Subcutaneous abdominal adipose tissue (tissue), 5 donors: Measurements from ENCODE around the gene AEBP1.
A peak's percentile ranks its signal among the peaks of the same experiment; 100 is the strongest.

ENCODE experiments used
- H3K27ac ChIP-seq: one replicate; pipeline ENCODE4 v1.7.0; 2013; ENCODE audit warnings: low read depth, mild to moderate bottlenecking, inconsistent platforms, low read length, moderate library complexity
- H3K27me3 ChIP-seq, 5 donors: one replicate each; pipeline ENCODE4 v1.7.0; 2013; ENCODE audit warnings: low read length in 5 of 5, inconsistent platforms in 1 of 5; ENCODE audit not compliant: control insufficient read depth in 5 of 5, insufficient read depth in 4 of 5
- H3K36me3 ChIP-seq, 5 donors: one replicate each; pipeline ENCODE4 v1.7.0; 2013; ENCODE audit warnings: low read length in 5 of 5; ENCODE audit not compliant: control insufficient read depth in 5 of 5, insufficient read depth in 5 of 5
- H3K4me1 ChIP-seq, 5 donors: one replicate each; pipeline ENCODE4 v1.7.0; 2013; ENCODE audit warnings: low read length in 5 of 5, mild to moderate bottlenecking in 3 of 5, moderate library complexity in 1 of 5; ENCODE audit not compliant: control insufficient read depth in 5 of 5, insufficient read depth in 5 of 5
- H3K4me3 ChIP-seq, 5 donors: one replicate each; pipeline ENCODE4 v1.7.0; 2013; ENCODE audit warnings: low read length in 5 of 5, low read depth in 1 of 5
- H3K9ac ChIP-seq, 5 donors: one replicate each; pipeline ENCODE4 v1.7.0; 2013; ENCODE audit warnings: low read length in 5 of 5, mild to moderate bottlenecking in 4 of 5, moderate library complexity in 3 of 5
- H3K9me3 ChIP-seq, 5 donors: one replicate each; pipeline ENCODE4 v1.7.0; 2013; ENCODE audit warnings: low read length in 5 of 5; ENCODE audit not compliant: control insufficient read depth in 5 of 5
- donor health status: healthy.
- donor health status: healthy.
- donor health status: healthy.
- donor health status: healthy.
- donor health status: healthy.

The AEBP1 gene

DNA sequence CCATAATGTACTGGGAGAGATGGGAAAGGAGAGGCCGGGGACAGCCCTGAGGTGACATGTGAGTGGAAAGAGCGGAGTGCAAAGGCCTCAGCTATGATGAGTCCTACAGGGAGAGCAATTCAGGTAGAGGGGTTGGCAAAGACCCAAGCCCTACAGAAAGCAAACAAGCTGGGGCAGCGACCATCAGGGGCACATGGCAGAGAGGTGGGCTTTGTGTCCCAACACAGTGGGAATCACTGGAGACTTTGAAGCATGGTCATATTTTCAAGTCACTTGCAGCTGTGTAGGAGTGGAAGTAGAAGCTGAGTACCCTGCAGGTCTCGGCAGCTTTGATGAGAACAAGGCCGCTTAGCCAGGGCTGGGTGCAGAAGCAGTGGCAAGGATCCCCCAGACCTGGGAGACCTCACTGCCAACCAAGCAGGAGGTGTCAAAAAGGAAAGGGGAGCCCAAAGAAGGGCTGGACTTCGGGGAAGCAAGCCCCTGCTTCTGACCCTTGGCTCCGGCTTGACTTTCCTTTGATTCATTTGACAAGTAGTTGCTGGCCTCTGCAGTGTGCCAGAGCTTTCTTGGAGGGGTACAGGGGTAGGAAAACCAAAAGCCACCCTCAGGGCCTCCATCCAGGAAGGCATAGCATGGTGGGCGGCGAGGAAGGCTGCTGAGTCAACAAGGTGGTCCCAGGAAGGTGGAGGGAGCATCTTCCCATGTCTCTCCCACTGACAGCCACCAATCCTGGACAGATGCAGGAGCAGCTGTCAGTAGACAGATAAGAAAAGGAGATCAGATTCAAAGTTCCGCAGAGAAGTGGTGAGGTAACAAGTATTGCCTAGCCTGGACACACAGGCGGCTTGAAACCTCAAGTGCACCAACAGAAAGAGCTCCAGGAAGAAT, 36.8 kb upstream of the AEBP1 start:
- Histone ChIP-seq H3K9ac (no peak overlapping the region), H3K27ac (no peak overlapping the region), H3K27me3 (no peaks in the 10 kb centered on the region)

DNA sequence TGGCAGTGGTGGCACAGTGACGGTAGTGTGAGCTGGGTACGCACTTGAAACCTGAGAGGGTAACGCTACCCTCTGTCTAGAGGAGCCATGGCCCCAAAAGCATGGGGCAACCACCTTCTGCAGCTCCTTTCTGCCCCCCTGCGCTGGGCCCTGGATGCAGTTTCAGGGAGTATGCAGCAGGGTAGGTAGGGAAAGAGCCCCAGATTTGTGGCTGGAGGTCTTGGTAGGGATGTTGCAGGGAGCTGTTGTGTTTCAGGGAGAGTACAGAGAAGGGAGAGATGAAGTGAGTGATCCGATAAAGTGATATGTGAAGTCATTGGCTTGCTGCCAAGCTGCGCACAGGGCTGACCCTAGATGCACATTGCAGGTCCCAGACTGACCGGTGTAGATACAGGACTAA, 36.1 kb upstream of the AEBP1 start:
- peaks cover 0 to 6% (median 5%) of the 10 kb centered on the region in 5 donors for H3K36me3 ChIP-seq
- H3K4me3 ChIP-seq = no peak overlapping the region
- H3K27ac ChIP-seq = no peak overlapping the region
- no peaks in the 10 kb centered on the region for H3K9me3 ChIP-seq
- H3K4me1 ChIP-seq = peaks cover 0 to 44% (median 33%) of the 10 kb centered on the region in 5 donors
- H3K9ac ChIP-seq = no peak overlapping the region
- no peaks in the 10 kb centered on the region for H3K27me3 ChIP-seq

More for the DNA sequence above, 36.8 kb upstream of the AEBP1 start:
- Histone ChIP-seq H3K4me3 (no peak overlapping the region), H3K9me3 (no peaks in the 10 kb centered on the region), H3K36me3 (peaks cover 0 to 5% (median 0%) of the 10 kb centered on the region in 5 donors), H3K4me1 (peaks cover 5 to 44% (median 34%) of the 10 kb centered on the region in 5 donors)

DNA sequence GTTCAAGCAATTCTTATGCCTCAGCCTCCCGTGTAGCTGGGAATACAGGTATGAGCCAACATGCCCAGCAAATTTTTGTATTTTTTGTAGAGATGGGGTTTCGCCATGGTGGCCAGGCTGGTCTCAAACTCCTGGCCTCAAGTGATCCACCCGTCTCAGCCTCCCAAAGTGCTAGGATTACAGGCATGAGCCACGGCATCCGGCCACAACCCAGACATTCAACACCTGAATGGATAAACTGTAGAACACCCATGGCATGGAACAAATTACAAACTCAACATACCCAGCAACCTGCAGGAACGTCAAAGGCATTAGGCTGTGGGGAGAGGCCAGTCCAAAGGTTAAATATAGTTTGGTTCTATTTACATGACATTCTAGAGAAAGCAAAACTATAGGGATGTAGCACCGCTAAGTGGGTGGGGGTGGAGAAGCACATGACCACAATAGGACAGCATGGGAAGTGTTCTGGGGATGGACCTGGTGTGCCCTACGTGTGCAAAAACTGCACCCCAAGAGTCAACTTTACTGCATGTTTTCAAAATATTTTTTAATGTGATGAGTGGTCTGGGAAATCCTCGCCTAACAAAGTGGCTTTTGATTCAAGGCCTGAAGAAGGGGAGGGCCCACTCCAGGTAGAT, 32.3 kb upstream of the AEBP1 start:
- Histone ChIP-seq H3K4me3 (no peak overlapping the region), H3K9ac (no peak overlapping the region), H3K36me3 (peaks cover 3 to 44% (median 38%) of the 10 kb centered on the region in 5 donors), H3K9me3 (no peaks in the 10 kb centered on the region), H3K27me3 (no peaks in the 10 kb centered on the region), H3K27ac (peak overlapping the region; percentile 65), H3K4me1 (peaks cover 0 to 32% (median 15%) of the 10 kb centered on the region in 5 donors)

DNA sequence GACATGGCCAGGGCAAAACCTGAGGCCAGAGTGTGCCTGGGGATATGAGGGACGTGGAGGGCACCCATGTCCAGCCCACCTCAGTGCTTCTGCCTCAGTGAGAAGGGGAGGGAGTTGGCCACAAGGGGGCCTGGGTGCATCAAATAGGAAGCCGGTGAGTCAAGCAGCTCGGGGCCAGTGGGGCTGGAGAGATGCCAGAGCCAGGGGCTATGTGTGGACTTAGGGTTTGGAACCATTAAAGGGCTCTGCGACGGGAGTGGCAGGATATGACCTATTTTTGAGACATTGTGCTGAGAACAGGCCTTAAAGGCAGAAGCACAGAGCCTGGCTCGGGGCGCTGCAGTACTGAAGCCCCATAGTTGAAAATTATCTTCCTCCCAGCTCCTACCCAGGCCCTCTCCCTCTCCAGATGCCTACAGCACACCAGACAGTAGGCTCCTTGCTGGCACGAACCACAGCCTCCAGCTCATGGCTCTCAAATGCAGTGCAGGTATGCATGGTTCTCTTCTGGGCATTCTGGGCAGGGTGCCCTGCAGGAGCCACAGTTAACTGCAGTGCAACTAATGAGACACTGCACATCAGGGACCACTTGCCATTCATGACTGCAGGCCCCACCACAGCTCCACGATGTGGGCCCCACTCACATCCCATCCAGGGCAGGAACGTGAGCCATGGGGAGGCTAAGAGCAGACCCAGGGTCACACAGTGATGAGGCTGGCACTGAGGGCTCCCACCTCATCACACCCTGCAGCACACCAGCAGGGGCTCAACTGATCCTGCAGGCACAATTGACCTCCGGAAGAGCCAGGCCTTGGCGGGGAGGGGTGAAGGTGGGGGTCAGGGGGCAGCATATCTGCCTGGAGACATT, 31.5 kb upstream of the AEBP1 start:
- no peaks in the 10 kb centered on the region for H3K27me3 ChIP-seq
- H3K27ac ChIP-seq = peak overlapping the region; percentile 65
- H3K36me3 ChIP-seq = peaks cover 3 to 51% (median 45%) of the 10 kb centered on the region in 5 donors
- H3K9me3 ChIP-seq = no peaks in the 10 kb centered on the region
- no peak overlapping the region for H3K4me3 ChIP-seq
- peaks cover 0 to 32% (median 15%) of the 10 kb centered on the region in 5 donors for H3K4me1 ChIP-seq
- peak overlapping the region in 1 of 5 donors; percentile 52 for H3K9ac ChIP-seq

DNA sequence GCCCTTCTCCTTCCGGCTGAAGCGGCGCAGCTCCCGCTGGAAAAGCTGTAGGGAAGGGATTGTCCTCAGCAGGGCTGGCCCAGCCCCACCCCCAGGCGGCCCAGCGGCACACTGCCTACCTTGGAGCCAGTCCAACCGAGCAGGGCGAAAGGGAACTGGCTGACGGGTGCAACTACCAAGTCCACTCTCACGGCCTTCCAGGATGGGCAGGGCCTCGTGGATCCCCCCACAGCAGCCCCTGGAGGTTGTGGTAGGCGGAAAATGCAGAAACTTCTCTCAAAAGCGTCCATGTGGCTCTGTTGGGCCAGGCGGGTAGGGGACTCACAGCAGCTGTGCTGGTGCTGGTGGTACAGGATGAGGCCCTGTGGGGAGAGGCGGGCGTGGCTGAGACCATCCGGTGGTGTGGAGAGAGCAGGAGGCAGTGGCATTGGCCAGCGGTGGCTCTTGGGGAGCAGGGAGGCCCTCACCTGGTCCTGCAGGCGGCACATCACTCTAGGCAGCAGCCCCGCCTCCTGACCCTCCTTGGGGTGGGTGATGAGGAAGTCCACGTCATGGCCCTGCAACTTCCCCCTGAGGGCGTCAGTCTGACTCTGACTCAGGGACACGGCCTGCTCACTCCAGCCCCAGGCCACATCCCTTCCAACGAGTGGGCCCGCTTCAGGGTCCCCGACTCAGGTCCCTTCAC, 30.3 kb upstream of the AEBP1 start:
- Histone ChIP-seq H3K4me3 (peak overlapping the region in 1 of 5 donors; percentile 32), H3K9ac (peak overlapping the region in 3 of 5 donors; percentile 16 to 63 (median 32)), H3K36me3 (peaks cover 3 to 63% (median 57%) of the 10 kb centered on the region in 5 donors)

DNA sequence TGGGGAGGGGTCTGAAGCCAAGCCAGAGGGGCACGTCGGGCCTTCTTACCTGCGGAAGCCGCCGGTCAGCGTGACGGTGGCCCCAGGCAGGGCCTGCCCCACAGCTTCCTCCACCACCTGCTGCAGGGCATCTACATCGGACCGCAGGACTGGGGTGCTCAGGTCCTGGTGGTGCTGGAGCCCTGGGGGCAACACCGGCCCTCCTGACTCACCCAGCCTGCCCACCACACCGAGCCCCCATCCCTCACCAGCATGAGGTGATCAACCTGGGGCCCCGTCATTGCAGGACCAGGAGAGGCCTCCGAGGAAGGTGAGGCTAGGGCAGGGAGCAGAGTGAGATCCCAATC, 29.8 kb upstream of the AEBP1 start:
- peaks cover 3 to 68% (median 62%) of the 10 kb centered on the region in 5 donors for H3K36me3 ChIP-seq
- peak overlapping the region in 3 of 5 donors; percentile 16 to 63 (median 32) for H3K9ac ChIP-seq
- no peaks in the 10 kb centered on the region for H3K27me3 ChIP-seq
- no peaks in the 10 kb centered on the region for H3K9me3 ChIP-seq
- peaks cover 0 to 32% (median 15%) of the 10 kb centered on the region in 5 donors for H3K4me1 ChIP-seq
- H3K27ac ChIP-seq = peak overlapping the region; percentile 65
- no peak overlapping the region for H3K4me3 ChIP-seq

More for the DNA sequence above, 30.3 kb upstream of the AEBP1 start:
- Histone ChIP-seq H3K27ac (peak overlapping the region; percentile 65), H3K9me3 (no peaks in the 10 kb centered on the region), H3K27me3 (no peaks in the 10 kb centered on the region), H3K4me1 (peaks cover 0 to 32% (median 15%) of the 10 kb centered on the region in 5 donors)

DNA sequence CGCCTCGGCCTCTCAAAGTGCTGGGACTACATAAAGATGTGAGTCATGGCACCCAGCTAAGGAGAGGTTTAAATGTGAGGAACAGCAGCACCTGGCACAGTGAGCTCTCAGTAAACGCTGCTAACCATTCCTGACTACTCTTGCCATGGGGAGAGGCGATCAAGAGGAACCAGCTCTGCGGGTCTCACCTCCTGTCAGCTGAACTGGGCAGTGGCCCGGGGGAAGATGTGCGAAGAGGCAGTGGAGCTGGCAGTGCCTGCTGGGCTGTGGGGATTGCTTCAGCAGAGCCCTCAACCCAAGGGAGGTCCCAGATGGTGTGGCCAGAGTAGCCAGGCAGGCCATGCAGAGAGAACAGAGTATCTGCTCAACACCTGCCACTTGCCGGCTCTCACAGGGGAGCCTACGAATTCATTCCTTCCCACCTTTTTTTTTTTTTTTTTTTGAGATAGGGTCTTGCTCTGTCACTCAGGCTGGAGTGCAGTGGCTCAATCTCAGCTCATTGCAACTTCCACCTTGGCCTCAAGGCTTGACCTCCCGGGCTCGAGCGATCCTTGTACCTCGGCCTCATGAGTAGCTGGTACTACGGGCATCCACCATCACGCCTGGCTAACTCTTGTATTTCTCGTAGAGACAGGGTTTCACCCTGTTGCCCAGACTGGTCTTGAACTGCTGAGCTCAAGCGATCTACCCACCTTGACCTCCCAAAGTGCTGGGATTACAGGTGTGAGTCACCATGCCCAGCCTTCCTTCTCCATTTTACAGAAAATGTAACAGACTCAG, 28.7 kb upstream of the AEBP1 start:
- Histone ChIP-seq H3K27me3 (no peaks in the 10 kb centered on the region), H3K4me3 (no peak overlapping the region), H3K36me3 (peaks cover 3 to 80% (median 74%) of the 10 kb centered on the region in 5 donors), H3K4me1 (peaks cover 0 to 37% (median 19%) of the 10 kb centered on the region in 5 donors), H3K9ac (no peak overlapping the region), H3K27ac (peak overlapping the region; percentile 65), H3K9me3 (no peaks in the 10 kb centered on the region)

DNA sequence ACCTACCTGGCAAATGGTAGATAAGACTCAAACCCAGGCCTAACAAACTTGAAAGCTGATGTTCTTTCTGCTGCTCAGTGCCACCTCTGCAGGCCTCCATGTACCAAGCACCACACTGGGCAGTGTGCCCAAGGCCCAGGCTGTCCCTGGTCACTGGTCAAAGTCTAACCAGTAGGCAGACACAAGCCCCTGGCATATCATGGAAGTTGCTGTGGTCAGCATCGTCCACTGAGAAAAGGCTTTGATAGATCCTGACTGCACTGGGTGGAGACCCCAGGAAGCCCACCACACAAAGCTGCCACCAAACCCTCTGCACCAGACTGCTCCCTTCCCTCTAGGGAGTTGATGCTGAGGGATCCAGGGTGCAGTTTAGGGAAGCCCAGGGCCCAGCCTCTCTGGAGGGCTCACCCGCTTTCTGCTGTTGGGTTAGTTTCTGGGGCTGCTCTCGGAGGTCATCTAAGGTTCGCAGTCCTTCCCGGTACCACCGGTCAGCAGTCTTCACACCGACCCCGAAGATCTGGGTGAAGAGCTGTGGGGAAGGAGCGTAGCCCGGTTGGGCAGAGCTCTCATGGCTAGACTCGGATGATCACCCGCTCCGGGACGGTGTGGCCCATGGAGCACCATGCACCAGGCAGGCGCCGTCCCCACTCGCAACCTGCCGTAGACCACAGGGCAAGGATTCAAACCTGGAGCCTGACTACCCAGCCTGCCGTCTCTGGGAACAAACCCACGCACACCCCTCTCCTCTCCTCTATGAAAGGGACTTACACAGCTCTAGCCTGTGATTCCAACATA, 27.8 kb upstream of the AEBP1 start:
- H3K9ac ChIP-seq = no peak overlapping the region
- no peak overlapping the region for H3K27ac ChIP-seq
- no peaks in the 10 kb centered on the region for H3K27me3 ChIP-seq
- peaks cover 0 to 45% (median 27%) of the 10 kb centered on the region in 5 donors for H3K4me1 ChIP-seq
- no peaks in the 10 kb centered on the region for H3K9me3 ChIP-seq
- H3K36me3 ChIP-seq = peaks cover 3 to 84% (median 77%) of the 10 kb centered on the region in 5 donors
- H3K4me3 ChIP-seq = no peak overlapping the region
